Measurements from ENCODE around the gene AKAP12. TPM values are rescaled to one million over a fixed set of nuclear protein-coding genes. Genes with fewer than 3 reads are reported as not detected.
"Not testable (repeated sequence)": the region's sequence is repeated elsewhere in the genome, so short reads cannot be mapped to it uniquely, and the experiment has no call there.

AKAP12 gene
- total RNA-seq, 1 donor from 2014 or later = 0.47 TPM

DNA sequence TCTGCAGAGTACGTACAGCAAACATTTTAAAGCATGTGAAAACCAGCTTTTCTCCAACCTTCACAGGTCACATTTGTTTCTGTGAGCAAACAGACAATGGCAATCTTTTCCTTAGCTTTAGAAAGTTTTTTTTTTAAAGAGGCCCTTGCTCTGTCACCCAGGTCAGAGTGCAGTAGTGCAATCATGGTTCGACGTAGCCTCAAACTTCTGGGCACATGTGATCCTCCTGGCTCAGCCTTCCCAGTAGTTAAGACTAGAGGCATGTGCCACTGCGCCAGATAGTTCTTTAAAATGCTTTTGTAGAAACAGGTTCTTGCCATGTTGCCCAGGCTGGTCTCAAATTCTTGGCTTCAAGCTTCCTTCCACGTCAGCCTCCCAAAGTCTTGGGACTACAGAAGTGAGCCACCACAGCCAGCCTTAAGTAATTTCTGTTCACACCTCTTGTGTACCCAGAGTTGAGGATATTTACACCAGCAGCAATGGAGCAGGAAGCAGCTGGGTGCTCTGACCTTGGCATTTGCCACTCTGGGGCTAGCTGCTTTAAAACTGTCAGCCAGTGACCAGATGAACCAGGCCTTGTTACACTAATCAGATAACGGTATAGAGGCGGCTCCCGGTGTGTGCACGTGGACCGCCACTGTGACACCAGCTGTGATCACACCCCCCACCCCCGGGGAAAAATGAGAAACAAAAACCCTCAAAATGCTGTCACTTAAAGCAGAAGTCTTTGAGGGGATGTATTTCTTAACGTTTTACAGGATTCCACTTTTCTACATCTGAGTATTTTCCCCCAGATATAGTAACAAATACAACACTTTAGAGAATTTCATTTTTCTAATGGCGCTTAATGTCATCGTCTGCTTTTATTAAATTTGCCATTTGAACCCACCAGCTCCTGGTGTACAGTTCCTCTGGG is 71.3 kb downstream of the AKAP12 start:
- Mint-ChIP-seq H3K27ac (no peak overlapping the region), H3K4me3 (no peak overlapping the region), H3K27me3 (ENCODE audit: insufficient read depth) (peaks cover 17% of the 10 kb centered on the region), H3K4me1 (ENCODE audit: low read depth) (no peaks in the 10 kb centered on the region), H3K36me3 (ENCODE audit: low read depth) (no peaks in the 10 kb centered on the region), H3K9me3 (peaks cover 8% of the 10 kb centered on the region)
- intact Hi-C loops (cut with micrococcal nuclease) = no loop called here
- DNase-seq (ENCODE audit: low spot score) = no peak

- no peaks in the 10 kb centered on the region for H3K36me3 Mint-ChIP-seq (ENCODE audit: low read depth)
- H3K27ac Mint-ChIP-seq = no peak overlapping the region
- H3K27me3 Mint-ChIP-seq (ENCODE audit: insufficient read depth) = peaks cover 17% of the 10 kb centered on the region
- intact Hi-C loops (cut with micrococcal nuclease) = no loop called here
- DNase-seq (ENCODE audit: low spot score) = no peak
- peaks cover 13% of the 10 kb centered on the region for H3K9me3 Mint-ChIP-seq
- no peaks in the 10 kb centered on the region for H3K4me1 Mint-ChIP-seq (ENCODE audit: low read depth)
- H3K4me3 Mint-ChIP-seq = no peak overlapping the region
These were observed 73.3 kb downstream of the AKAP12 start for GRCh38 chr6:151313066-151313491.

DNA sequence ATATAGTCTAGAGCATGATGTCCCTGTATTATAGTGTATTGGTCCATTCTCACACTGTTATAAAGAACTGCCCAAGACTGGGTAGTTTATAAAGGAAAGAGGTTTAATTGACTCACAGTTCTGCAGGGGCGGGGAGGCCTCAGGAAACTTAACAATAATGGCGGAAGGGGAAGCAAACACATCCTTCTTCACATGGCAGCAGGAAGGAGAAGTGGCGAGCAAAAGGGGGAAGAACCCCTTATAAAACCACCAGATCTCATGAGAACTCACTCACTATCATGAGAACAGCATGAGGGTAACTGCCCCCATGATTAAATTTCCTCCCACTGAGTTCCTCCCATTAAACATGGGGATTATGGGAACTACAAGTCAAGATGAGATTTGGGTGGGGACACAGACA is 75.9 kb downstream of the AKAP12 start:
- H3K4me1 Mint-ChIP-seq (ENCODE audit: low read depth); intact Hi-C loops (cut with micrococcal nuclease); H3K36me3 Mint-ChIP-seq (ENCODE audit: low read depth); H3K4me3 Mint-ChIP-seq; H3K27ac Mint-ChIP-seq; DNase-seq (ENCODE audit: low spot score): not testable (repeated sequence)
- H3K27me3 Mint-ChIP-seq (ENCODE audit: insufficient read depth) = peaks cover 19% of the 10 kb centered on the region
- H3K9me3 Mint-ChIP-seq = peaks cover 13% of the 10 kb centered on the region

- no peak for DNase-seq (ENCODE audit: low spot score)
- Mint-ChIP-seq H3K27me3 (ENCODE audit: insufficient read depth) (peaks cover 13% of the 10 kb centered on the region), H3K36me3 (ENCODE audit: low read depth) (no peaks in the 10 kb centered on the region), H3K4me1 (ENCODE audit: low read depth) (no peaks in the 10 kb centered on the region), H3K9me3 (peaks cover 13% of the 10 kb centered on the region), H3K4me3 (no peak overlapping the region), H3K27ac (no peak overlapping the region)
- intact Hi-C loops (cut with micrococcal nuclease) = no loop called here
These were observed 77.6 kb downstream of the AKAP12 start for GRCh38 chr6:151317103-151317994.

DNA sequence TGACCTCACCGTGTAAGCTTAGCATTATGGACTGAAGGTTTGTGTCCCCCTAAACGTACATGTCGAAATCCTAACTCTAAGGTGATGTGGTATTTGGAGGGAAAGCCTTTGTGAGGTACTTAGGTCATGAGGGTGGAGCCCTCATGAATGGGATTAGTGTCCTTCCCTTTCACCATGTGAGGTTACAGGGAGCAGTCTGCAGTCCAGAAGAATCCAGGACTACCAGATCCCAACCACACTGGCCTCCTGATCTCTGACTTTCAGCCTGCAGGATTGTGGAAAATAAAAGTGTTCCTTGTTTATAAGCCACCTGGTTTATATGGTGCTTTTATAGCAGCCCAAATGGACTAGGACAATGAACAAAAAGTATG is 78.2 kb downstream of the AKAP12 start:
- no peak for DNase-seq (ENCODE audit: low spot score)
- peaks cover 13% of the 10 kb centered on the region for H3K9me3 Mint-ChIP-seq
- H3K4me3 Mint-ChIP-seq = no peak overlapping the region
- H3K4me1 Mint-ChIP-seq (ENCODE audit: low read depth) = no peaks in the 10 kb centered on the region
- H3K36me3 Mint-ChIP-seq (ENCODE audit: low read depth) = no peaks in the 10 kb centered on the region
- peaks cover 13% of the 10 kb centered on the region for H3K27me3 Mint-ChIP-seq (ENCODE audit: insufficient read depth)
- intact Hi-C loops (cut with micrococcal nuclease) = no loop called here
- no peak overlapping the region for H3K27ac Mint-ChIP-seq

DNA sequence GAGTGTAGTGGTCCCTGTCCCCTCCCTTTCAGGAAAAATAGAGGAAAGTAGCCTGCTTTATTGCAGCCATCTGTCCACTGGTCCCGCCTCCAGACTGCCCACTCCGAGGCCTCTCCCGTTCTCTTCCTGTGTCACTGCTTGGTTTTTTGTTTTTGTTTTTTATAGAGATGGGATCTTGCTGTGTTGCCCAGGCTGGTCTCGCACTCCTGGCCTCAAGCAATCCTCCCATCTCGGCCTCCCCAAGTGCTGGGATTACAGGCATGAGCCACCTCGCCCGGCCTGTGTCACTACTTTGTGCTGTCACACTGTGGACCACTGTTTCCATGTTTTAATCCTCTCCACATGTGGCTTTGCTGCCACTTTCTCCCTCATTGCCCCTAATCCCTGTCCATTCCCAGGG is 80.4 kb downstream of the AKAP12 start:
- Mint-ChIP-seq H3K36me3 (ENCODE audit: low read depth) (no peaks in the 10 kb centered on the region), H3K4me1 (ENCODE audit: low read depth) (peaks cover 11% of the 10 kb centered on the region), H3K27ac (no peak overlapping the region), H3K27me3 (ENCODE audit: insufficient read depth) (peaks cover 22% of the 10 kb centered on the region), H3K9me3 (peaks cover 13% of the 10 kb centered on the region), H3K4me3 (no peak overlapping the region)
- no peak for DNase-seq (ENCODE audit: low spot score)
- intact Hi-C loops (cut with micrococcal nuclease) = no loop called here

- H3K27me3 Mint-ChIP-seq (ENCODE audit: insufficient read depth) = peaks cover 30% of the 10 kb centered on the region
- peaks cover 1% of the 10 kb centered on the region for H3K9me3 Mint-ChIP-seq
- DNase-seq (ENCODE audit: low spot score) = no peak
- peaks cover 19% of the 10 kb centered on the region for H3K4me1 Mint-ChIP-seq (ENCODE audit: low read depth)
- no peak overlapping the region for H3K27ac Mint-ChIP-seq
- H3K36me3 Mint-ChIP-seq (ENCODE audit: low read depth) = no peaks in the 10 kb centered on the region
- intact Hi-C loops (cut with micrococcal nuclease) = no loop called here
- no peak overlapping the region for H3K4me3 Mint-ChIP-seq
These were observed 81.7 kb downstream of the AKAP12 start for GRCh38 chr6:151321438-151321837.

GRCh38 chr6:151322570-151322969 is 82.8 kb downstream of the AKAP12 start:
- Mint-ChIP-seq H3K36me3 (ENCODE audit: low read depth) (no peaks in the 10 kb centered on the region), H3K27ac (no peak overlapping the region), H3K9me3 (no peaks in the 10 kb centered on the region), H3K27me3 (ENCODE audit: insufficient read depth) (peaks cover 38% of the 10 kb centered on the region), H3K4me3 (no peak overlapping the region), H3K4me1 (ENCODE audit: low read depth) (peaks cover 19% of the 10 kb centered on the region)
- intact Hi-C loops (cut with micrococcal nuclease) = no loop called here
- no peak for DNase-seq (ENCODE audit: low spot score)

GRCh38 chr6:151323791-151324487 is 84.2 kb downstream of the AKAP12 start:
- Mint-ChIP-seq H3K36me3 (ENCODE audit: low read depth) (no peaks in the 10 kb centered on the region), H3K4me3 (peak overlapping the region; percentile 9), H3K9me3 (no peaks in the 10 kb centered on the region), H3K27ac (no peak overlapping the region), H3K27me3 (ENCODE audit: insufficient read depth) (peaks cover 39% of the 10 kb centered on the region), H3K4me1 (ENCODE audit: low read depth) (peaks cover 19% of the 10 kb centered on the region)
- intact Hi-C loops (cut with micrococcal nuclease) = loop anchor here (1.0 to 2.0 kb wide), 5 partner anchors 83 to 505 kb away; no protein-coding TSS in a partner anchor
- DNase-seq (ENCODE audit: low spot score) = peak; percentile 56

- H3K4me1 Mint-ChIP-seq (ENCODE audit: low read depth) = peaks cover 19% of the 10 kb centered on the region
- intact Hi-C loops (cut with micrococcal nuclease) = loop anchor here (1.0 to 2.0 kb wide), 5 partner anchors 84 to 506 kb away; no protein-coding TSS in a partner anchor
- H3K27me3 Mint-ChIP-seq (ENCODE audit: insufficient read depth) = peaks cover 42% of the 10 kb centered on the region
- H3K36me3 Mint-ChIP-seq (ENCODE audit: low read depth) = no peaks in the 10 kb centered on the region
- peak overlapping the region; percentile 9 for H3K4me3 Mint-ChIP-seq
- no peak for DNase-seq (ENCODE audit: low spot score)
- H3K9me3 Mint-ChIP-seq = no peaks in the 10 kb centered on the region
- H3K27ac Mint-ChIP-seq = no peak overlapping the region
These were observed 84.7 kb downstream of the AKAP12 start for GRCh38 chr6:151324488-151324825.

GRCh38 chr6:151325075-151326050 is 85.6 kb downstream of the AKAP12 start:
- H3K27ac Mint-ChIP-seq = no peak overlapping the region
- DNase-seq (ENCODE audit: low spot score) = no peak
- no peaks in the 10 kb centered on the region for H3K9me3 Mint-ChIP-seq
- intact Hi-C loops (cut with micrococcal nuclease) = loop anchor here (2.0 kb wide), 2 partner anchors 85 to 507 kb away; no protein-coding TSS in a partner anchor
- H3K27me3 Mint-ChIP-seq (ENCODE audit: insufficient read depth) = peaks cover 41% of the 10 kb centered on the region
- peaks cover 19% of the 10 kb centered on the region for H3K4me1 Mint-ChIP-seq (ENCODE audit: low read depth)
- no peaks in the 10 kb centered on the region for H3K36me3 Mint-ChIP-seq (ENCODE audit: low read depth)
- H3K4me3 Mint-ChIP-seq = peak overlapping the region; percentile 77
